Myocyte (in vitro differentiated cells): ENCODE results near the gene GPHB5. TPM values are rescaled to one million over a fixed set of nuclear protein-coding genes. Genes with fewer than 3 reads are reported as not detected.

ENCODE experiments used
- DNase-seq: peaks from one replicate; pipeline ENCODE4 v3.0.0-alpha.2; 2012; ENCODE audit warnings: low read depth
- total RNA-seq: library from RNA; depleted of rRNA; stranded (reverse); fragments of >200 nt; gene quantifications from 2 replicates; pipeline ENCODE4 v1.2.3, GENCODE V29; 2014

The GPHB5 gene
- total RNA-seq, 1 donor from 2014 or later = not detected

GRCh38 chr14:63267171-63267570 is 51.6 kb downstream of the GPHB5 start:
- DNase-seq = no peak

- DNase-seq = no peak
Observed at GRCh38 chr14:63266106-63266505, 52.6 kb downstream of the GPHB5 start.

Other genes starting within 250 kb of the GPHB5 start
- gene RHOJ, start 114.5 kb downstream of the GPHB5 start, total RNA-seq = not detected in 2 replicates
- gene PPP2R5E, start 224.4 kb upstream of the GPHB5 start, total RNA-seq = 13.7 and 14.5 TPM in 2 replicates